H1 (cell line): Measurements from ENCODE around the gene MSL1. TPM values are rescaled to one million over a fixed set of nuclear protein-coding genes. Genes with fewer than 3 reads are reported as not detected.
A peak's percentile ranks its signal among the peaks of the same experiment; 100 is the strongest.

ENCODE experiments used
- CTCF ChIA-PET: fragments of 300-600 bp; sonication (Branson Sonifier 250); formaldehyde crosslinking; loops from one replicate; lab custom pipeline; 2021; ENCODE audit not compliant: partially characterized antibody; lab: Charles Lee
- POLR2A ChIA-PET: fragments of 300-600 bp; sonication (Branson Sonifier 250); formaldehyde crosslinking; loops from one replicate; lab custom pipeline; 2021; ENCODE audit warnings: inconsistent platforms; ENCODE audit not compliant: partially characterized antibody; lab: Charles Lee
- DNase-seq, 2 experiments: peaks; one replicate each; pipeline versions ENCODE4 v3.0.0 to v3.0.0-alpha.2; 2010 to 2022; ENCODE audit warnings: low spot score in 2 of 2, low read depth in 1 of 2, mixed read lengths in 1 of 2
- FAIRE-seq: peaks from 2 replicates; lab custom pipeline; 2011; peaks lifted over from hg19 to GRCh38; lab: Jason Lieb, UNC
- H2AFZ ChIP-seq: 2 replicates; pipeline ENCODE4 v1.8.1; 2012; ENCODE audit warnings: low read length, inconsistent platforms
- H2AK5ac ChIP-seq: 2 replicates; pipeline ENCODE4 v1.6.1; 2013; ENCODE audit warnings: low read depth, low read length
- H2BK120ac ChIP-seq: replicated peaks from 2 replicates; pipeline ENCODE3; 2013; ENCODE audit warnings: low read depth, low read length, inconsistent platforms
- H2BK12ac ChIP-seq: 2 replicates; pipeline ENCODE4 v1.6.1; 2013; ENCODE audit warnings: low read depth, low read length
- H2BK15ac ChIP-seq: 2 replicates; pipeline ENCODE4 v1.6.1; 2013; ENCODE audit warnings: low read length
- H2BK20ac ChIP-seq: 2 replicates; pipeline ENCODE4 v1.6.1; 2013; ENCODE audit warnings: low read length
- H2BK5ac ChIP-seq: 2 replicates; pipeline ENCODE4 v1.6.1; 2013; ENCODE audit warnings: low read depth, low read length
- H3K14ac ChIP-seq: 2 replicates; pipeline ENCODE4 v1.6.1; 2013; ENCODE audit warnings: inconsistent platforms; ENCODE audit not compliant: insufficient read length
- H3K18ac ChIP-seq: 2 replicates; pipeline ENCODE4 v1.6.1; 2013; ENCODE audit warnings: low read length; ENCODE audit errors: extremely low read depth
- H3K23ac ChIP-seq: 2 replicates; pipeline ENCODE4 v1.6.1; 2013; ENCODE audit warnings: inconsistent platforms; ENCODE audit not compliant: insufficient read length
- H3K23me2 ChIP-seq: 2 replicates; pipeline ENCODE4 v1.6.1; 2013; ENCODE audit warnings: low read depth, low read length
- H3K27ac ChIP-seq: 2 replicates; pipeline ENCODE4 v1.6.1; 2011; ENCODE audit warnings: low read depth, low read length, inconsistent platforms
- H3K27me3 ChIP-seq, 4 experiments: replicated peaks in 1 of 4; 1 replicate in 1 of 4; 2 replicates in 3 of 4; pipeline versions ENCODE4 v1.6.1 to v1.8.1; 2011 to 2013; ENCODE audit warnings: low read length in 3 of 4, mild to moderate bottlenecking in 3 of 4, inconsistent platforms in 2 of 4, mixed read lengths in 2 of 4, moderate library complexity in 1 of 4; ENCODE audit not compliant: control insufficient read depth in 3 of 4, insufficient read depth in 3 of 4; ENCODE audit errors: extremely low read depth in 1 of 4
- H3K36me3 ChIP-seq, 4 experiments: 2 replicates each; pipeline versions ENCODE4 v1.6.1 to v1.8.1; 2011 to 2013; ENCODE audit warnings: mild to moderate bottlenecking in 4 of 4, low read length in 3 of 4, moderate library complexity in 2 of 4, control low read depth in 1 of 4, inconsistent platforms in 1 of 4; ENCODE audit not compliant: insufficient read depth in 4 of 4, control insufficient read depth in 2 of 4
- H3K4ac ChIP-seq: replicated peaks from 2 replicates; pipeline ENCODE3; 2013; ENCODE audit warnings: low read length, low read depth, mixed read lengths, inconsistent platforms; ENCODE audit not compliant: insufficient read length
- H3K4me1 ChIP-seq, 4 experiments: replicated peaks in 1 of 4; 1 replicate in 1 of 4; 2 replicates in 3 of 4; pipeline versions ENCODE4 v1.6.1 to v1.8.1; 2011 to 2013; ENCODE audit warnings: low read length in 3 of 4, inconsistent platforms in 2 of 4, mixed read lengths in 1 of 4; ENCODE audit not compliant: insufficient read depth in 4 of 4, control insufficient read depth in 3 of 4
- H3K4me2 ChIP-seq, 2 experiments: 2 replicates each; pipeline versions ENCODE4 v1.6.1 to v1.8.1; 2011 to 2013; ENCODE audit warnings: low read depth in 2 of 2, low read length in 2 of 2, control low read depth in 1 of 2, inconsistent platforms in 1 of 2, mild to moderate bottlenecking in 1 of 2; ENCODE audit not compliant: insufficient read depth in 1 of 2
- H3K4me3 ChIP-seq, 4 experiments: fragments of 200-600, 300-600 bp in 1 of 4; sonication (generic), shearing (Covaris generic), sonication (Bioruptor Twin) in 1 of 4; 2 replicates each; pipeline versions ENCODE4 v1.5.1 to v1.8.1; 2011 to 2016; ENCODE audit warnings: low read length in 4 of 4, low read depth in 3 of 4, control low read depth in 2 of 4, inconsistent platforms in 2 of 4, mild to moderate bottlenecking in 2 of 4, mixed read lengths in 1 of 4, moderate library complexity in 1 of 4; ENCODE audit not compliant: insufficient read depth in 2 of 4; ENCODE audit errors: extremely low read depth in 1 of 4
- H3K56ac ChIP-seq: replicated peaks from 2 replicates; pipeline ENCODE3; 2013; ENCODE audit warnings: low read depth, mild to moderate bottlenecking, mixed read lengths, low read length, inconsistent platforms; ENCODE audit not compliant: insufficient read length
- H3K79me1 ChIP-seq: 2 replicates; pipeline ENCODE4 v1.6.1; 2013; ENCODE audit warnings: low read depth, low read length, control low read depth
- H3K79me2 ChIP-seq, 2 experiments: 2 replicates each; pipeline versions ENCODE4 v1.6.1 to v1.8.1; 2012 to 2013; ENCODE audit warnings: low read length in 2 of 2, mild to moderate bottlenecking in 2 of 2, inconsistent platforms in 1 of 2; ENCODE audit not compliant: insufficient read depth in 2 of 2, control insufficient read depth in 1 of 2
- H3K9ac ChIP-seq, 4 experiments: replicated peaks in 1 of 4; 1 replicate in 1 of 4; 2 replicates in 3 of 4; pipeline versions ENCODE4 v1.6.1 to v1.8.1; 2011 to 2013; ENCODE audit warnings: low read depth in 3 of 4, low read length in 3 of 4, control low read depth in 2 of 4, mild to moderate bottlenecking in 2 of 4, moderate library complexity in 2 of 4, inconsistent platforms in 1 of 4; ENCODE audit errors: extremely low read depth in 1 of 4
- H3K9me3 ChIP-seq, 2 experiments: 2 replicates each; pipeline versions ENCODE4 v1.6.1 to v1.8.1; 2012 to 2013; ENCODE audit warnings: mild to moderate bottlenecking in 2 of 2, moderate library complexity in 2 of 2, control low read depth in 1 of 2, inconsistent platforms in 1 of 2, low read depth in 1 of 2, low read length in 1 of 2, mixed read lengths in 1 of 2; ENCODE audit not compliant: insufficient read depth in 2 of 2
- H4K20me1 ChIP-seq, 2 experiments: replicated peaks in 1 of 2; 2 replicates each; pipeline versions ENCODE3 to v1.8.1; 2011 to 2013; ENCODE audit warnings: inconsistent platforms in 2 of 2, low read length in 2 of 2, mild to moderate bottlenecking in 1 of 2; ENCODE audit not compliant: insufficient read depth in 2 of 2, control insufficient read depth in 1 of 2
- H4K5ac ChIP-seq: 2 replicates; pipeline ENCODE4 v1.6.1; 2013; ENCODE audit warnings: low read length, low read depth, mixed read lengths, inconsistent platforms; ENCODE audit not compliant: insufficient read length
- H4K8ac ChIP-seq: 2 replicates; pipeline ENCODE4 v1.8.0; 2013; ENCODE audit warnings: mild to moderate bottlenecking, moderate library complexity, low read length, inconsistent platforms; ENCODE audit not compliant: insufficient read depth; ENCODE audit errors: extremely low read depth
- H4K91ac ChIP-seq: replicated peaks from 2 replicates; pipeline ENCODE3; 2013; ENCODE audit warnings: low read length, mixed read lengths, inconsistent platforms; ENCODE audit not compliant: insufficient read length
- EGR1 ChIP-seq: IDR thresholded peaks from 2 replicates; pipeline ENCODE4 v1.6.1; 2011; ENCODE audit warnings: low read depth, low read length, borderline replicate concordance
- HDAC2 ChIP-seq, 2 experiments: fragments of 300-600 bp in 1 of 2; sonication (generic) in 1 of 2; IDR thresholded peaks; 2 replicates each; pipeline ENCODE4 v1.6.1; 2011 to 2012; ENCODE audit warnings: low read depth in 2 of 2, low read length in 2 of 2, mild to moderate bottlenecking in 2 of 2, moderate library complexity in 2 of 2, borderline replicate concordance in 1 of 2, inconsistent platforms in 1 of 2
- KDM4A ChIP-seq: IDR thresholded peaks from one replicate; pipeline ENCODE4 v1.7.1; 2012; ENCODE audit warnings: low read depth, mild to moderate bottlenecking, moderate library complexity, low read length, inconsistent platforms; ENCODE audit not compliant: severe bottlenecking
- PHF8 ChIP-seq: fragments of 200-600 bp; sonication (generic); conservative IDR thresholded peaks from 2 replicates; pipeline ENCODE4 v1.7.1; 2012; ENCODE audit warnings: low read depth, mild to moderate bottlenecking, inconsistent platforms, low read length, moderate library complexity
- RAD21 ChIP-seq, 2 experiments: IDR thresholded peaks in 1 of 2; conservative IDR thresholded peaks in 1 of 2; 2 replicates each; pipeline ENCODE4 v1.6.1; 2011; ENCODE audit warnings: low read depth in 2 of 2, low read length in 2 of 2, improper control_type of control experiment in 1 of 2, inconsistent platforms in 1 of 2, mild to moderate bottlenecking in 1 of 2, moderate library complexity in 1 of 2
- WGBS, 2 experiments: shearing (Covaris generic) in 1 of 2; methylation state at CpG; one replicate each; pipeline versions ENCODE4 v1.1.6 to v1.1.7; 2013 to 2015; ENCODE audit warnings: low lambda C conversion rate in 2 of 2, mixed read lengths in 2 of 2, inconsistent platforms in 1 of 2, low coverage in 1 of 2, missing lambda C conversion rate in 1 of 2; ENCODE audit not compliant: insufficient replicate concordance in 2 of 2, insufficient coverage in 1 of 2, insufficient read length in 1 of 2; ENCODE audit errors: extremely low coverage in 1 of 2, missing lambda C conversion rate in 1 of 2; 5-methylcytosine and 5-hydroxymethylcytosine counted together
- polyA plus RNA-seq, 7 experiments: library from polyadenylated mRNA; depleted of rRNA in 3 of 7; stranded (reverse) in 5 of 7; unstranded in 2 of 7; fragments of >200 nt in 5 of 7; fragments of 200-250 nt in 2 of 7; gene quantifications; 1 replicate in 5 of 7; 2 replicates in 1 of 7; 4 replicates in 1 of 7; pipeline versions ENCODE4 v1.2.1 to v1.2.3, GENCODE V29; 2011 to 2013; ENCODE audit warnings: missing spikeins in 2 of 7, mixed read lengths in 2 of 7
- total RNA-seq: library from RNA; stranded (reverse); fragmentation: NEBNext Ultra II Directional; extraction: Animal tissue kit (Norgen Biotek cat#: 25700); gene quantifications from 2 replicates; pipeline ENCODE4 v1.2.1, GENCODE V29; 2021
- TF ChIP-seq, protein P1 (sequence below), 3 experiments: IDR thresholded peaks; 1 replicate in 2 of 3; 2 replicates in 1 of 3; pipeline versions ENCODE4 v1.5.1 to v1.6.1; 2011; ENCODE audit warnings: low read length in 3 of 3, mild to moderate bottlenecking in 3 of 3, inconsistent platforms in 2 of 3, low read depth in 1 of 3, moderate library complexity in 1 of 3; ENCODE audit not compliant: insufficient read depth in 1 of 3; ENCODE audit errors: control extremely low read depth in 1 of 3

MSL1 gene
- total and polyA plus RNA-seq, 2 of the 8 experiments (the other 6 are each of a cell fraction or from before 2014, with no cell fraction given) = 24.1 to 66.5 TPM

DNA sequence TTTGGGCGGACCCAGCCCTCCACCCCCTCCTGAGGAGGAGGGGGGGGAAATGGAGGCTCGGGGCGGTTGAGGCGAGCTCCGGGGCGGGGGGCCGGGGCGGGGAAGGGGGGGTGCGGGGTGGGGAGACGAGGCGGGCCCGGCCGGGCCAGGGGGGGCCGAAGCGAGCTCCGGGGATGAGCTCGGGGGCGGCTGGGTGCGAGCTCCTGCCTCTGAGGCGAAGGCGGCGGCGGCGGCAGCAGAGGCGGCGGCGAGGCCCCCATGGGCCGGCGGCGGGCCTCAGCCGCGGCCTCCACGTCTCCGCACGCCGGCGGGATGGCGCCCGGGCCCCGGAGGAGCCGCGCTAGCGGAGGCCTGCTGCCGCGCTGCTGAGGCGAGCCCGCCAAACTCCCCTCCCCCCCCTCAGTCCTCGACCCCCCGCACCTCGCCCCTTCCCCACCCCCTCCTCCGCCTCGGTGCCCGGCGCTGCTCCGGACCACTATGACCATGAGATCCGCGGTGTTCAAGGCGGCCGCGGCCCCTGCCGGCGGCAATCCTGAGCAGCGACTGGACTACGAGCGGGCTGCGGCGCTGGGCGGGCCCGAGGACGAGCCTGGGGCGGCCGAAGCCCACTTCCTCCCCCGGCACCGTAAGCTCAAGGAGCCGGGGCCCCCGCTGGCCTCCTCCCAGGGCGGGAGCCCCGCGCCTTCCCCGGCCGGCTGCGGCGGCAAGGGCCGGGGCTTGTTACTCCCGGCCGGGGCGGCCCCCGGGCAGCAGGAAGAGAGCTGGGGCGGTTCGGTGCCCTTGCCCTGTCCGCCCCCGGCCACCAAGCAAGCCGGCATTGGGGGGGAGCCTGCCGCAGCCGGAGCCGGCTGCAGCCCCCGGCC, 596 bp downstream of the MSL1 start:
- Histone ChIP-seq H4K20me1 (peaks cover 4 to 13% of the 10 kb centered on the region in 2 experiments), H3K27ac (peak overlapping the region; percentile 80), H2BK120ac (no peak overlapping the region), H3K79me2 (peaks cover 22 to 66% of the 10 kb centered on the region in 2 experiments), H3K4ac (no peak overlapping the region), H3K36me3 (peaks cover 8 to 24% (median 11%) of the 10 kb centered on the region in 4 experiments), H3K79me1 (peaks cover 14% of the 10 kb centered on the region; the same call in 1 of the 2 replicates), H2BK15ac (no peak overlapping the region), H3K9me3 (no peaks in the 10 kb centered on the region), H3K4me1 (peaks cover 0 to 3% (median under 1%) of the 10 kb centered on the region in 4 experiments; a peak in 2 of 7 replicates), H4K5ac (peak overlapping the region; percentile 70), H2AFZ (no peak overlapping the region), H3K23me2 (peaks cover 17% of the 10 kb centered on the region; the same call in 1 of the 2 replicates), H3K27me3 (no peaks in the 10 kb centered on the region; a peak in 1 of 7 replicates), H3K56ac (peak overlapping the region; percentile 86), H4K8ac (peak overlapping the region; percentile 91), H4K91ac (peak overlapping the region; percentile 81), H3K23ac (no peak overlapping the region), H3K4me2 (peak overlapping the region; percentile 84 to 90), H2BK12ac (no peak overlapping the region), H3K18ac (peak overlapping the region; percentile 60), H2BK20ac (no peak overlapping the region), H2BK5ac (peak overlapping the region; percentile 81; the same call in 1 of the 2 replicates), H2AK5ac (no peak overlapping the region), H3K4me3 (peak overlapping the region; percentile 80 to 91 (median 86)), H3K14ac (no peak overlapping the region), H3K9ac (peak overlapping the region; percentile 76 to 94 (median 80))
- ChIA-PET CTCF (interaction anchor here (0.7 to 14.0 kb wide), 11 partner anchors 9 to 108 kb away, joined by 3 to 135 read pairs (median 6); partner anchors contain the start of genes CASC3 and CSF3), POLR2A (interaction anchor here (0.6 to 16.7 kb wide), 21 partner anchors 10 to 166 kb away, joined by 3 to 399 read pairs (median 7); partner anchors contain the start of genes CASC3, CDC6, MED24 and NR1D1)
- 0% methylated on average over 17 of the region's 97 CpGs; no CpG with 5 or more reads in 1 of the 2 experiments for WGBS, 2 experiments
- DNase-seq (peak in 1 of 2 experiments; percentile 66), FAIRE-seq (no peak)
- TF ChIP-seq RAD21 (IDR thresholded peaks at IDR 0.05 in 1 of 2, conservative IDR thresholded peaks at IDR 0.05 in 1 of 2; ENCODE audit: low read depth in 2 of 2, low read length in 2 of 2) (peak; percentile 3 to 22; a peak in 3 of 4 replicates), PHF8 (0 out of 2 replicates have a peak, but pooled peaks have one; percentile 35), KDM4A (peak; percentile 25), EGR1 (no peak), HDAC2 (IDR thresholded peaks at IDR 0.05; ENCODE audit: borderline replicate concordance in 1 of 2, low read depth in 2 of 2, low read length in 2 of 2) (no peak)
- TF ChIP-seq, protein P1, sequence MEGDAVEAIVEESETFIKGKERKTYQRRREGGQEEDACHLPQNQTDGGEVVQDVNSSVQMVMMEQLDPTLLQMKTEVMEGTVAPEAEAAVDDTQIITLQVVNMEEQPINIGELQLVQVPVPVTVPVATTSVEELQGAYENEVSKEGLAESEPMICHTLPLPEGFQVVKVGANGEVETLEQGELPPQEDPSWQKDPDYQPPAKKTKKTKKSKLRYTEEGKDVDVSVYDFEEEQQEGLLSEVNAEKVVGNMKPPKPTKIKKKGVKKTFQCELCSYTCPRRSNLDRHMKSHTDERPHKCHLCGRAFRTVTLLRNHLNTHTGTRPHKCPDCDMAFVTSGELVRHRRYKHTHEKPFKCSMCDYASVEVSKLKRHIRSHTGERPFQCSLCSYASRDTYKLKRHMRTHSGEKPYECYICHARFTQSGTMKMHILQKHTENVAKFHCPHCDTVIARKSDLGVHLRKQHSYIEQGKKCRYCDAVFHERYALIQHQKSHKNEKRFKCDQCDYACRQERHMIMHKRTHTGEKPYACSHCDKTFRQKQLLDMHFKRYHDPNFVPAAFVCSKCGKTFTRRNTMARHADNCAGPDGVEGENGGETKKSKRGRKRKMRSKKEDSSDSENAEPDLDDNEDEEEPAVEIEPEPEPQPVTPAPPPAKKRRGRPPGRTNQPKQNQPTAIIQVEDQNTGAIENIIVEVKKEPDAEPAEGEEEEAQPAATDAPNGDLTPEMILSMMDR (IDR thresholded peaks at IDR 0.05; ENCODE audit: control extremely low read depth in 1 of 3, insufficient read depth in 1 of 3, low read depth in 1 of 3, low read length in 3 of 3) = peak; percentile 2 to 15 (median 5); a peak in 3 of 4 replicates
